Peyer's patch (tissue), 4 donors: Measurements from ENCODE around the gene ACTL6A. TPM values are rescaled to one million over a fixed set of nuclear protein-coding genes. Genes with fewer than 3 reads are reported as not detected.

ENCODE experiments used
- DNase-seq, 3 donors: peaks; one replicate each; pipeline ENCODE4 v3.0.0-alpha.2; 2017 to 2019
- H3K27ac ChIP-seq, 4 donors: fragments of 200-600 bp; sonication (generic); one replicate each; pipeline ENCODE4 v1.5.1; 2016 to 2019
- H3K27me3 ChIP-seq, 2 donors: fragments of 200-600 bp; sonication (generic); one replicate each; pipeline ENCODE4 v1.5.1; 2019
- H3K36me3 ChIP-seq, 3 donors: fragments of 200-600 bp; sonication (generic); one replicate each; pipeline ENCODE4 v1.5.1; 2016 to 2019
- H3K4me1 ChIP-seq, 4 donors: fragments of 200-600 bp; sonication (generic); one replicate each; pipeline ENCODE4 v1.5.1; 2016 to 2019
- H3K4me3 ChIP-seq, 4 donors: fragments of 200-600 bp; sonication (generic); 1 replicate in 3 of 4; 2 replicates in 1 of 4; pipeline ENCODE4 v1.5.1; 2016 to 2019; ENCODE audit warnings: mild to moderate bottlenecking in 1 of 4
- H3K9me3 ChIP-seq, 4 donors: fragments of 200-600 bp; sonication (generic); one replicate each; pipeline ENCODE4 v1.5.1; 2016 to 2019; ENCODE audit warnings: mild to moderate bottlenecking in 1 of 4
- CTCF ChIP-seq, 6 experiments: fragments of 450-650 bp in 4 of 6; fragments of 200-600 bp in 2 of 6; sonication (generic) in 1 of 6; IDR thresholded peaks; one replicate each; pipeline ENCODE4 v1.5.1; 2017 to 2019; ENCODE audit warnings: antibody characterized with exemption in 6 of 6, mild to moderate bottlenecking in 3 of 6, moderate library complexity in 1 of 6
- POLR2A ChIP-seq, 2 donors: fragments of 450-650 bp; IDR thresholded peaks; one replicate each; pipeline ENCODE4 v1.5.1; 2017; ENCODE audit warnings: antibody characterized with exemption in 2 of 2, mild to moderate bottlenecking in 2 of 2, moderate library complexity in 2 of 2
- total RNA-seq, 4 donors: library from RNA; depleted of rRNA; stranded (reverse); fragments of >200 nt; gene quantifications; one replicate each; pipeline ENCODE4 v1.1.0, GENCODE V29; 2016

The ACTL6A gene
- total RNA-seq, 4 donors from 2014 or later = 35.7 to 59.4 (median 36.5) TPM

DNA sequence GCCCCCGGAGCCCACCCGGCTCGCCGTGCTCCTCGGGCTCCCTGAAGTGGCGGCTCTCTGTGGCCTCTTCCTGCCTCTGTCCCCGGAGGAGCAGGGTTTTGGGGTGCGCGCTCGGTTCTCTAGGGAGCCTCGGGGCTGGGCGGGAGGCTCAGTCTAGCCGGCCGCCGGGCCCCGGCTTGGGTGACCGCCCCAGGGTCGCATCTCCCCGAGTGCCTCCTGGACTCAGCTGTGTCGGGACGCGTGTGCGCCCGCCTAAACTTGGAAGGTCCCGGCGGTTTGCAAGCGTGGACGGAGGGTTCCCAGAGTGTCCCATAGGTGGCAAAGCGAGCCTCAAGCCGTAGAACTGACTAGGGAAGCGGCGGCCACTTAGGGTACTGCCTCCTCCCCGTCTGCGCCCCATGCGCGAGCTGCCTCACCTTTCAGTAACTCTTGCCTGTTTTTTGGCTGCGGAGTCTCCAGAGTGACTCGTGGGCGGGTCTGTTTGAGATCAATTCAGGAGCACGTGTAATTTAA is 601 bp downstream of the ACTL6A start:
- Histone ChIP-seq H3K4me1 (peaks cover 0 to 7% (median 2%) of the 10 kb centered on the region in 4 donors), H3K9me3 (no peaks in the 10 kb centered on the region), H3K36me3 (no peaks in the 10 kb centered on the region), H3K27me3 (no peaks in the 10 kb centered on the region), H3K27ac (peak overlapping the region; percentile 76 to 91 (median 88)), H3K4me3 (peak overlapping the region; percentile 74 to 92 (median 80))
- peak; percentile 69 to 85 (median 79) for DNase-seq
- peak; percentile 29 to 73 (median 56) for TF ChIP-seq CTCF (IDR thresholded peaks at IDR 0.05)
- TF ChIP-seq POLR2A (IDR thresholded peaks at IDR 0.05) = peak in 1 of 2 donors; percentile 12

GRCh38 chr3:179565496-179565895 is 2.8 kb downstream of the ACTL6A start:
- Histone ChIP-seq H3K36me3 (no peaks in the 10 kb centered on the region), H3K27ac (no peak overlapping the region), H3K4me1 (peaks cover 0 to 7% (median 2%) of the 10 kb centered on the region in 4 donors), H3K4me3 (no peak overlapping the region), H3K27me3 (no peaks in the 10 kb centered on the region), H3K9me3 (no peaks in the 10 kb centered on the region)
- no peak for TF ChIP-seq POLR2A (IDR thresholded peaks at IDR 0.05)
- TF ChIP-seq CTCF (IDR thresholded peaks at IDR 0.05) = no peak
- no peak for DNase-seq

- Histone ChIP-seq H3K4me3 (no peak overlapping the region), H3K4me1 (no peaks in the 10 kb centered on the region), H3K27me3 (no peaks in the 10 kb centered on the region), H3K9me3 (no peaks in the 10 kb centered on the region), H3K27ac (no peak overlapping the region), H3K36me3 (peaks cover 0 to 73% (median 0%) of the 10 kb centered on the region in 3 donors)
- DNase-seq = no peak
- no peak for TF ChIP-seq CTCF (IDR thresholded peaks at IDR 0.05)
- no peak for TF ChIP-seq POLR2A (IDR thresholded peaks at IDR 0.05)
Measured at GRCh38 chr3:179580992-179581391, 18.3 kb downstream of the ACTL6A start.

GRCh38 chr3:179589143-179589542 is 26.4 kb downstream of the ACTL6A start:
- Histone ChIP-seq H3K27me3 (no peaks in the 10 kb centered on the region), H3K27ac (no peak overlapping the region), H3K4me1 (no peaks in the 10 kb centered on the region), H3K9me3 (no peaks in the 10 kb centered on the region), H3K4me3 (no peak overlapping the region), H3K36me3 (peaks cover 0 to 93% (median 0%) of the 10 kb centered on the region in 3 donors)
- no peak for TF ChIP-seq CTCF (IDR thresholded peaks at IDR 0.05)
- no peak for TF ChIP-seq POLR2A (IDR thresholded peaks at IDR 0.05)
- no peak for DNase-seq

DNA sequence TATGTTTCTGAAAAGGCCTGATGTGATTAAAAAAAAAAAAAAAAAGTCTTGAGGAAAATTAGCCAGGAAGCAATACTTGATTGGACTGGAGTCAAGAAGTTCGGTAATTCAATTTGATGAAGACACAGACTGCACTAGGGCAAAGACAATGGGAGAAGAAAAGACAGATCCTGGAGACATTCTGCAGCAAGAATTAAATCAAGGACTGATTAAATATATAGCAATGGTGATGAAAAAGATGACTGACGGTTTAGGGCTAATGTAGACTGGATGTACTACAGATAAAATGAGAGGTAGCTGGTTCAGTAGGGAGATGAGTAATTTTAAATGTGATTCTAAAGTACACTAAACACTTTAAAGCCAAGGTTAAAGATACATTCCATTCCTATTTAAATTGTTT is 27.9 kb downstream of the ACTL6A start:
- Histone ChIP-seq H3K9me3 (no peaks in the 10 kb centered on the region), H3K4me1 (no peaks in the 10 kb centered on the region), H3K36me3 (peaks cover 0 to 97% (median 0%) of the 10 kb centered on the region in 3 donors), H3K27me3 (no peaks in the 10 kb centered on the region), H3K27ac (no peak overlapping the region), H3K4me3 (no peak overlapping the region)
- TF ChIP-seq POLR2A (IDR thresholded peaks at IDR 0.05) = no peak
- TF ChIP-seq CTCF (IDR thresholded peaks at IDR 0.05) = no peak
- no peak for DNase-seq

DNA sequence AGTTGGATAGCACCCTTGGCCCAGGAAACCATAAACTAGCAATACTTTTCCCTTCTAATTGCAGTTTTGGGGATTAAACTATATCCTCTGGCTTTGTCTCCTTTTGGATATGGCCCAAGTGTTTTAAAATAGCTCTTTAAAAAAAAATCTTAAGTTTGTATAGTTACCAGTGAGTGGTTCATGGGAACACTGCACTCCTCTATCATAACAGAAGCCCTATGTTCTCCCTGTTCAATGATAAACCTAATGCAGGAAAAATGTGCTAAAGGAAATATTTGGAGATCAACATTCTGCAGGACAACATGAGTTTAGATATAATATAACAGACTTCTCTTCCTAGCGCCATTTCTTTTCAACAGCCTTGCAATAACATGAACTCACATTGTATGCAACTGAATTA is 28.6 kb downstream of the ACTL6A start:
- Histone ChIP-seq H3K36me3 (peaks cover 0 to 100% (median 0%) of the 10 kb centered on the region in 3 donors), H3K4me3 (no peak overlapping the region), H3K27ac (no peak overlapping the region), H3K9me3 (no peaks in the 10 kb centered on the region), H3K4me1 (no peaks in the 10 kb centered on the region), H3K27me3 (no peaks in the 10 kb centered on the region)
- no peak for TF ChIP-seq POLR2A (IDR thresholded peaks at IDR 0.05)
- no peak for TF ChIP-seq CTCF (IDR thresholded peaks at IDR 0.05)
- DNase-seq = no peak
